Putamen (tissue), 1 donor: ENCODE measurements around the gene IRS1.

Experiments
- DNase-seq: peaks from one replicate; pipeline ENCODE4 v3.0.0-alpha.2; 2016; ENCODE audit warnings: low spot score

Gene IRS1

DNA sequence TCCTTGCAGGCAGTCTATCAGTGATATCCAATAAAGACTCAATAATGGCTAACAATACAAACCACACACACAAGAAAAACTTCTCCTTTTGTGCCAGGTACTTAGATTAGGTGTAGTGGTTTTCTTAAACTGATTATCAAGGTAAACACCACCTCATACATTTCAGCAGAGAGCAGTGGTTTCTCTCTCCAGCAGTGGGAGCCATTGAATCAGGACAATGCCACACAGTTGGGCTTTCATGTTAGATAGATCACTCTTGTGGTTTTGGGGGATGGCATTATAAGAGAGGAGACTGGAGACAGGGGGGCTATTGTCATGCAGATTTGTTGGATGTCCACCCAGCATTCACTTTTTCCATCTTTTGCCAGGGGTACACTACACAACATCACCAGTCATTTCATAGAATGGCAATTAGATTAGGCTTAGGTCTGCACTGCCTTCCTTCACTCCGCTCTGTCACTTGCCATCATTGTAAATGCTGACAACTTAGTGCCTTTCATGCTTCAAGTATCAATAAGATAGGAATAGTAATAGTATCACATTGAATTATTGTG, 13.6 kb upstream of the IRS1 start:
- DNase-seq: no peak

DNA sequence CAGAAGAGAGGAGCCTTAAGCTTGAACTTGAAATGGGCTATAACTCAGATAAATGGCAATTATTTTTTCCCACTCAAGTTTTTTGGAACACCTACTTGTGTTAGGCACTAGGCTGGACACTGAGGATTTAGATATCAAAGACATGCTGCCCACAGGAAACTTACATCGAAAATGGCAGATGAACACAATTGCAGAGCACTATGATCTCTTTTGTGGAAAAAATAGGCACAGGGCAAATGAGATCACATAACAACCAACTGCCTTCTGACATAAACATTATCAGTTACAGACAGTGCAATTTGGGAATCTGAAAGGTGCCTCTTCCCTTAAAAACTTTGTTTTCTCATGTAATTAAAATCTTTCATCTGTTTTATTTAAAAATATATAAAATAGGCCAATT, 3.8 kb upstream of the IRS1 start:
- no peak for DNase-seq

DNA sequence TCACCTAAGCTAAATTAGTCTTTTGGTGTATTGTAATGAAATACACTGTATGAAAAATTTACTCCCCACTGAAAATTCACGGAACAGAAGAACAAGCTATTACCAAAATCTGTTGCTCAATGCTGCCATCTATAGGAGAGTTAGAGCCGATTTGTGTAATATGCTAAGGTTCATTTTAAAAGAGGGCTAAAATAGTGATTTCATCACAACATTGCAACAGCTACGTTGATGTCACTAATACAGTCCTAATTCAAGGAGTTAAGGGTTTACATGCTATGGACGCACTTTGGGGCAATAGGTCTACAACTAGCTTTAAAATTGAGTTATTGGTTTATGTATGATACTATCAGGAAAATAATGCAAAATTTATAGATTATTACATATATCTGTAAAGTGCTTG, 3.0 kb upstream of the IRS1 start:
- peak; percentile 74 for DNase-seq

DNA sequence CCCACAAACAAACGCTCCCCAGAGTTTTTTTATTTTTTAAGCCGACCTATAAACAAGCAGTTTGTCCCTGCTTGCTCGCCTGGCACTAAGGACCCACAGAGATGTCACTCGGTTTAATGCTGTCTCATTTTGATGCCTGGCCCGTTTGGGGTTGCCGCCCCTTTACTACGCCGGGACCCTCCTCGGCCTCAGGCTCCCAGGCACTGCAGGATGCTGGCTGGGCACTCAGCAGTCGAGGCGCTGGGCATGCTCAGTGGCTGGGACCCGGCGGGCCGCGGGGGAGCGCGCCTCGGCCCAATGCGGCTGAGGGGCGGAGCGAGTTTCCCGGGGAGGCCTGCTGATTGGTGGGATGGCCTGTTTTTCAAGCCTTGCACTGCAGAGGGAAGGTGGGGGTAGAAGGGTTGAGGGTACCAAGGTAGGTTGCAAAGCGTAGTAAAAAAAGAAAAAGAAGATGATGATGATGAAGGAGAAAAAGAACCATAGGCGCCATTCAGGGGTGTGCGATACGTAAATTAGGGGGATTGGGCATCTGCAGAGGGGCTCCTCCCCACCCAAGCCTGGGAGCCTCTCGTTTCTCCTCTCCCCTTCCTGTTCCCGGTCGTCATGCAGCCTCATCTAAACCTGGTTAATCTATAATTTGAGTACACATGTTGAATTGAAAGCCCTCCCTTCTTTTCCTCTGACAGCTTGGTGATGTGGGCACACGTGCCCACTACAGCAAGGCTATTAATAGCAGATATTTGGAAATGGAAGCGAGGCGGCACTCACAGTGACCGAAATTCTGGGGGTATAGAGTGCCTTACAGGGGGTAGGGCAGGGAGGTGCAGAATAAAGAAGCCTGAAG, 1.5 kb upstream of the IRS1 start:
- peak; percentile 93 for DNase-seq

DNA sequence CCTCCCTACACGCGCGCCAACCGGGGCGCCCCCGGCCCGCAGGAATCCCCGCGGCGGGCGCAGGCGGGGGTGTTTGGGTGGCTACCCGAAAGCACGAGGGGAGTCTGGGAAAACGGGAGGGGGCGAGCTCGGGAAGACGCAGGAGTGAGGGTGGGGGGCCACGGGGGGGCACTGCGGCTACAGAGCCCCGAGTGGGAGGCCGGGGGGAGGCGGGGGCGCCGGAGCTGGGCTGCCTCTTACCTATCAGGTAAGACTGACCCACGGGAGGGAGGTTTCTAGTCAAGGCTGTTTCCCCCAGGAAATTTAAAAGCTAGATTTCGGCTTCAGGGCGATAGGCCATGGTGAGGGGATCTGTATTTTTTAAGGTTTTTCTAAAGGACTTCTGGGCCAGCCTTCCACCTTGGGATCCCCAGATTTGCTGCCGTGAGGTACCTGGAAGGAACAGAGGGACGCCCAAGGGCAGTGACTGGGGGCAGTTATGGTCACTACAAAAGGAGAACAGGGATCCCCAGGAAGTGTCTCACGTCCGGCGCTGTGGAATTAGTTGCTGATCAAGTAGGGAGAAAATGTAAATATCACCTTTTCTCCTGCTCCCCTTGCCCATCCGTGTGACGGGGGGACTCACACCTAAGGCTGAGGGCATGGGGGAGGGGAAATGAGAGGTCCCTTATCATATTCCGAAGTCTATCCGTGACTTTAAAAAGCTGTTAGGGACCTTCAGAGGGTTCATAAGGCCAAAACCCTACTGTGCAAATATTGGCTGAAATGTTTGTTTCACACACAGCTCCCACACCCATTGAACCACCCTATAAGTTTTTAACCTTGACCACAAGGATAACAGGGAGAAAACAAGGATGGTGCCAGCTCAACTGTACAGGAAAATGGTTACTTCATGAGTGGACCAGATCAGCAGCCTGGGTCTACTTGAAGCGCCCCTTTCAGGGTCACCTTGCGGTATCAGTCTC, 638 bp upstream of the IRS1 start:
- DNase-seq: peak; percentile 23

DNA sequence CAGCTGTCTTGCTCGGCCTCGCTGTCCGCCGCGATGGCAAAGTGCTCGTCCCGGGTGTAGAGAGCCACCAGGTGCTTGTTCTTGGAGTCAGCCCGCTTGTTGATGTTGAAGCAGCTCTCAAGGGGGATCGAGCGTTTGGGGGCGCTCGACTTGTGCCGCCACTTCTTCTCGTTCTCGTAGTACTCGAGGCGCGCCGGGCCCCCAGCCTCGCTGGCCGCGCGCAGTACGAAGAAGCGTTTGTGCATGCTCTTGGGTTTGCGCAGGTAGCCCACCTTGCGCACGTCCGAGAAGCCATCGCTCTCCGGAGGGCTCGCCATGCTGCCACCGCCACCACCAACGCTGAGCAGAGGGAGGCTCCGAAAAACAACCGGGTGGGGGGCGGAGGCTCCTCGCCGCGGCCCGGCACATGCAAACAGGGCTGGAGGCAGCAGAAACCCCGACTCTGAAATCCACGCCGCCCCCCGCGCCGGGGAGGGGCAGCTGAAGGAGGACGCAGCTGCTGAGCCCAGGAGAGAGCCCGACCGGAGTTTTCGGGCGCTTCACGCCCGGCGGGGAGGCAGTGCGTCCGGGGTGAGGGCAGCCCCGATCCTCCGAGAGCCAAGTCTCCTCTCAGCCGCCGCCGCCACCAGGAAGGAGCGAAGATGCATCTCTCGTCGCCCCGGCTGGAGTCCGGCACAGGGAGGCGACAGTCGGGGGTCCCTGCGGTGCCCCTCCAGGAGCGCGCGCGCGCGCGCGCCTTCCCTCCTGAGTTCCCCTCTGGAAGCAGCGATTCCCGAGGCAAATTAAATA, 1.0 kb downstream of the IRS1 start:
- DNase-seq: peak; percentile 58

DNA sequence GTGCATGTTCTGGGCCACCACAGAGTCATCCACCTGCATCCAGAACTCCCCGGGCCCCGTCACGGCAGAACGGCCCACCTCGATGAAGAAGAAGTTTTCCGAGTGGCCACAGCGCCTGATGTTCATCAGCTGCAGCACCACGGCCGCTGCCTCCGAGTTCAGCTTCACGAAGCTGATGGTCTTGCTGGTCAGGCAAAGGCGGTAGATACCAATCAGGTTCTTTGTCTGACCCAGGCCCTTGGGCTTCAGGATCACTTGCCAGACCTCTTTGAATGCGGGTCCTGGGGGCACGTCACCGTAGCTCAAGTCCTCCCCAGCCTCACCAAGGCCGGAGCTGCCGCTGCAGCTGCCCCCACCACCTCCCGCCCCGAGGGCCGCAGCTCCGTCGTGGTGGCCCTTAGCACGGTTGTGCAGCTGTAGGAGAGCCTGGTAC, 1.6 kb downstream of the IRS1 start:
- no peak for DNase-seq

DNA sequence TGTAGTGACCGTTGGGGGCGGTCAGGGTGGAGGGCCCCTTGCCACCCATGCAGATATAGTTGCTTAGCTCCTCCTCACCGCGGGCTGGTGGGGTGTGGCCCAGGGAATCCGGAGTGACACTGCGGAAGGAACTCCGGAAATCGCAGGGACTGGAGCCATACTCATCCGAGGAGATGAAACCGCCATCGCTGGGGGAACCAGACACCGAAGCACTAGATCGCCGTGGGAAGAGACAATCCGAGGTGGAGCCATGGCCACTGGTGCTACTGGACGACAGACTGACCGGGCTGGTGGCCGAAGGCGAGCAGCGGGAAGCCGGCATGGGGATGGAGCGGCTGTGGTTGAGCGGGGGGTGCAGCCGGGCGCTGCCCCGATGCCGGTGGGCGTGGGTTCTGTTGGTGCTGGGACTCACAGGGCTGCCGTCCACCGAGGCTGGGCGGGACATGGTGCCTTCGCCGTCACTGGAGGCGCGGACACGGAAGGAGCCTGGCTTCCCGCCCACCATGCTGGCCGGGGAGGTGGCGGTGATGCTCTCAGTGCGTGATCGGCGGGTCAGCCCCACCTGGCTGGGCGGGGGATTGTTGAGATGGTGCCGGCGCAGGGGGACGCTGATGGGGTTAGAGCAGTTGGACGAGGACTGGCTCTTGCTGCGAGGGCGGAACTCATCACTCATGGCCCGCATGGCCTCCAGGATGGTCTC, 2.2 kb downstream of the IRS1 start:
- no peak for DNase-seq

DNA sequence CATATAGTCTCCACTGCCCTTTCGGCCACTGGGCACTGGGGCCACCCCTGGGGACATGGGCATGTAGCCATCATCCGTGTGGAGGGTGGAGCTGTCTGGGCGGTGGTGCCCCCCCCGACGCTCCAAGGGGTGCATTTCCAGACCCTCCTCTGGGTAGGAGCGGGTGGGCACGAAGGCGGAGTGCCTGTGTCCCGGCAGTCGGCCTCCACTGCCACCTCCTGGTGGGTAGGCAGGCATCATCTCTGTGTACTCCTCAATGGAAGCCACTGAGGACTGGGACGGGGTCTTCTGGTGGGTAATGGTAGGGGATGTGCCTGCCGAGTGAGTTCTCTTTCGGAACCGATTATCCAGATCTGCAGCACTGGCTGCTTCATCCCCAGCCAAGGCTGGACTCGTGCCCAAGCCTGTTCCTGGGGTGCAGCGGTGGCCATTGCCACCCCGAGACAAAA, 2.8 kb downstream of the IRS1 start:
- DNase-seq: no peak

DNA sequence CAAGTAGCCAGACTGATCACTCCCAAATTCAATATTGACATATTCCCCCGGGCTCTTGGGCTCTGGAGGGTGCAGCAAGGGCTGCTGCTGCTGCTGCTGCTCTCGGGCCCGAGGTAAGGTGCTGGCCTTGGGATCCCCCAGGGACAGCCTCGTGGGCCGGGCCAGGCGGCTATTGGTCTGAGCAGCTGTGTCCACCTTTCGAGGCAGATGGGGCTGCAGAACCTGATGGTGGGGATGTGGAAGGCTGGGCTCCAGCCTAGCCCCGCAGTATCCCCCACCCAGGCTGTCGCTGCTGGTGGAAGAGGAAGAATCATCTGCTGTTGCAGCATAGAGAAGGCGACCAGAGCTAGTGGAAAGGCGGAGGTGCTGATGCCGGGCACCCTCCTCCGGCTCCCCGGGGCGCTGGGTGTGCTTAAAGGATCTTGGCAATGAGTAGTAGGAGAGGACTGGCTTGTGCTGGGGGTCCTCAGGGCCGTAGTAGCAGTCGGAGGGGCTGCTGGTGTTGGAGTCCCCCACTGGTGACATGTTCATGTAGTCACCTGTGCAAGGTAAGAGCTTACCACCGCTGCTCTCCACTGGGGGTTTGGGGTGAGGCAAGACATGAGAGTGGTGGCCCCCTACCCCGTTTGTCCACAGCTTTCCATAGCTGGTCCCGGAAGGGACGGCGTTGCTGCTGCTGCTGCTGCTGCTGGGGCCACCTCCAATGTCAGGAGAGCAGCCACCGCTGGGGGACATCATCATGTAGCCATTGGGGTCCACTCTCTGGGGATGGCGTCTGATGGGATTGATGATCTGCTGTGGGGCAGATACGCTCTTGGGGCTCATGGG, 3.4 kb downstream of the IRS1 start:
- no peak for DNase-seq

DNA sequence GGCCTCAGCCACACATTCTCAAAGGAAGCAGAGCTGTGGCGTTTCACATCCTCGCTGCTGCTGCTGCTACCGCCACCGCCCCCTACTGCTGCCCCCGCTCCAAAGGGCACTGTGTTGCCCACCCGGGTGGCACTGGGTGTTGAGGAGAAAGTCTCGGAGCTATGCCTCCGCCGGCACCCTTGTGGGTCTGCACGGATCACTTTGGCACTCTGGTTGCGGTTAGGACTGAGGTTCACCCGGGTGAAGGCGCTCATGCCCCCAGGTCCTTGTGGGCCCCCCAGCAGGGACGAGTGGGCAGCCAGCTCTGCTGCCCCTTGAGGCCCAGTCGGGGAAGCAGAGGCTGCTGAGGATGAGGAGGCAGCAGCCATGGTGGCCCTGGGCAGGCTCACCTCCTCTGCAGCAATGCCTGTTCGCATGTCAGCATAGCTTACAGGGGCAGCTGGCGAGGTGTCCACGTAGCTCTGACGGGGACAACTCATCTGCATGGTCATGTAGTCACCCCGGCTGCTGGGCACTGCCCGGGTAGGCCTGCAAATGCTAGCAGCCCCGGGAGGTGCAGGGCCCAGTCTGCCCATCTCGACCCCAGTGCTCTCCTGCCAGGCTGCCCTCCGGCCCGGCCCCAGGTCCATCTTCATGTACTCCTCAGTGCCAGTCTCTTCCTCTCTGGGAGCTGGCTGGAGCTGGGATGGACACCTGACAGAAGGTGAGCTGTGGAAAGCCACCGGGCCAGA, 4.2 kb downstream of the IRS1 start:
- no peak for DNase-seq

DNA sequence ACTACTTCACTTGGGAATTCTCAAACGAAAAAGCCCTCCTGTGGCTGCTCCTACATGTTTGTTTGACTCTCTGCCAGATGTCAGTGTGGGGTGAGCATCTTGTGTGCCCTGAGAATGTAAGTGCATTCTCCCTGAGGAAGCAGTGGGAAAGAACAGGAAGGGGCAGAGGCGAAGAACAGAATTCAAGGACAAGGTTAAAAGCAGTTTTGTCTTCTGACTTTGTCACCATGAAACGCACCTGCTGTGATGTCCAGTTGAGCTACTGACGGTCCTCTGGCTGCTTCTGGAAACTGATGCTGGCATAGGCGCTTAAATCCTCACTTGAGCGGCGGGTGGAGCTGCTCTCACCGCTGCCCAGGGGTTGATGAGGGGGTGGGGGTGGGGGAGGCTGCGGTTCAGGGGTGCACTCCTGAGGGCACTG, 4.9 kb downstream of the IRS1 start:
- no peak for DNase-seq

DNA sequence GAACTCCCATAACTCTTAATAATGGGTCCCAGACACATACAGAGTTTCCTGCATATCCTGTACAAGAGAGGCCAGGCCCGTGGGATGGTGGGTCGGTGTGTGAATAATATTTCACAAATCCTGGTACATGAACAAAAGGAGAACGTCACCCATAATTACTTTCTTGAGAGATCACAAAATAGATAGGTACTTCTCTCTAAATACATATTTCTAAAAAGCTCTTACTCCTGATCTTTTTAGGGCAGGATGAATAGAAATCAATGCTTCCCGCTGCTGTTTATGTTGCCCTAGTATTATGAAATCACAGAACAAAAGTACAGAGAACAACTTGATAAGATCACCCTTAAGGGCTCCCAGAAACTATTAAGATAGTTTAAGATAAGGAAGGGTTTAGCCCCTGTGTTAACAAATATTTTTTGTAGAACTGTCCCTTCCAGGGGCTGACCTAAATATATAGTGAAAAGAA, 5.4 kb downstream of the IRS1 start:
- no peak for DNase-seq

DNA sequence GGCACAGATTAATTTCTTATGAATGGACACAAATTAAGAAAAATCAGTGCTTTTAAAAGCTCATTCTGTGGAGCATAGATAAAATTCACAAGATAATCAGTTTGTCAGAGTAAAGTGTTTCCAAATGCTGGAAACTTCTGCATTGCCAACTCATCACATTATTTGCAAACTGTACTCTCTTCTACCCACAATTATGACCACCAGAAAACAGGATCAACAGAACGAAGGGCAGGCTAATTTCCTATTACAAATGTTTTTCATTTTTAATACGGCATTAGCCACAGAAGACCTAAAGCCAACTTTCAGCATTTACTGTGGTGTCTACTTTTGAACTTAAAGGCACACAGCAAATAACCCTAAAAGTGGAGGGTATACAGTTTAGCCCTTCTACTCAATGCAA, 6.0 kb downstream of the IRS1 start:
- DNase-seq: no peak

DNA sequence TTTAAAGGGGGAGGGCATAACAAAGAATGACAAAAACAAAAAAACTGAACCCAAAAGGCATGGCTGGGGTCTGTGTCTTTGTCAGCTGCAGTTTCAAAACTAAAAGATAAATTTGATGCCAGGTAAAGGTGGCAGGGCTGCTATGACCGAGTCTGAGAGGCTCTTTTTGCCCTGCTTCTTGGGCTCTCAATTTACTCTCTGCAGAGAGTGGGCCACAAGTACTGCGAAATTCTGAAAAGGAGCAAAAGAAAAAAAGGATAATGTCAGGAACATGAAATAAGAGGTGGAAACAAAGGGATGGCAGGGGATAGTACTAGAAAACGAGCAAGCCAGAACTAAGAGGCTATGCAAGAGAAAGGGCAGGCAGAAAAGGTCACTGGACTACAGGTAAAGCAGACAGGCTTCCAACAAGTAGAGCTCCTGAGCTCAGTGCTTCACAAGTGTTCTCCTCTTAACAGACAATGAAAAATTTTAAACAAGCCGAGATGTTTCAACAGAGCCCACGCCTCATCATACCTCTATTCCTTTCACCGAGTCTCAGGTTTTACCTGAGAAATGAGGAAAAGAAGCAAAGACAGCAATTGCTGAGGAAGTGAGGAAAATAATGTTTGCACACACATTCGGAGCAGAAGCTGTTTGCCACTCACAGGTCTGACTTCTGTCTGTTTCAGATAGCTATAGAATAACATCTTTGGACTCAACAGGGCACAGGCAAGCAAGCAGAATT, 7.3 kb downstream of the IRS1 start:
- no peak for DNase-seq

DNA sequence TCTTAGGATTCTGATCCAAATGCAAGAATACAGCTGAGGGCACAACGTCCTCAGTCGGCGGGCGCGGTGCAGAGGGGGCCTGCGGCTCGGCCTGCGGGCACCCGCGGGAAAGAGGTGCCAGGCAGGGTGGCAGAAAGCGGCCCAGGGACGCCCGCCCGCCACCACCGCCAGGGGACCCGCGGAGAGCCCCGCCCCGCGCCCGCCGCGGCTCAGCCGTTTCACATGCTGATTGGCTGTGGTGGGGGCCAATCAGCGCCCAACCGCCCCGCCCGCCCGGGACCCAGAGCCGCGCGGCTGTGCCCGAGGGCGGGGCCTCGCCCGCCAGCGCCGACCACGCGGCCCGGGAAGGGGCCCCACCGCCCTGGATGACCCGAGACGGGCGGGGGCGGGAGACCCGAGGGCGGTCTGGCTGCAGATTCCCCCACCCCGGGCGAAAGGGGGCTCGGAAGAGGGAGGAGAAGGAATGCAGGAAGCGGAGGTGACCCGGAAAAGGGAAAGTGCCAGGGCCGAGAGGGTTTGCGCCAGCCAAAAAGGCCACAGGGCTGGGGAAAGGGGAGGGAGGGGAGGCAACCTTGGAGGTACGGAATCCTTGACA, 8.0 kb downstream of the IRS1 start:
- peak; percentile 93 for DNase-seq

DNA sequence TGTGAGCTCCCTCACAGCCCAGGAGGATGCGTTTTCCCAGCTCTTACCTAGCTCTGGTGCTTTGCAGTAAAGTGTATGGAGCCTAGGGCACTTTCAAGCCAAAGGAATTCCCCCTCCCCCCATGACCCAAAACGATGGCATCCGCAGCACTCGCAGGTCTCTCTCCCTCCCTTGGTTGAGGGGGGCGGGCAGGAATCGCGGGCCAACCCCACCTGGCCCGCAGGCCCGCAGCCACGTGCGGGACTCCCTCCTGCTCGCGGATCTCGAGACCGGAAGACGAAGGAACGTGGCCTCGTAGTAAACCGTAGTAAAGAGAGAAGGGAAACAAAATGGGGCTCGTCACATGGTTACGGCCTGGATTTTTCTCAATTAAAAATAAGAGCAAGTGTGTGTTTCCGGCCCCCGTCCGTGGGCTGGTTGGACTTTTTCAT, 8.5 kb downstream of the IRS1 start:
- DNase-seq: no peak

DNA sequence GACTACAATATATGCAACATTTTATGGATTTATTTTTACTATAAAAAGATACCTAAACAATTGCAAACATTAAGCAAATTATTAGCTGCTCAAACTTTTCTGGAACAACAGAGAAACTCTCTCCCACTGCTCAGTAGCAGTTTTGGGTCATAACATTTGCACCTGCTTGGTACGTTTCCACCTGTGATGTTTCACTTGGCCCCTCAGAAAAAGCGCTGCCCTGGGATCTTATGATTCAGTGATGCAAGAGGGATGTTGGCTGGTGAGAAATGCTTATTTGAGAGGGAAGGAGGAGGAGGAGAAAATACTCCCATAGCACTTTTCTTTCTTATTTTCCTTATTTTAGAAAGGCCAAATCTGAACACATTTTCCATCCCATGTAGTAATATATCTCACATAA, 9.2 kb downstream of the IRS1 start:
- no peak for DNase-seq
